GM21390 (cell line): ENCODE data around the gene ITPR3.
"Not testable (repeated sequence)": the region's sequence is repeated elsewhere in the genome, so short reads cannot be mapped to it uniquely, and the experiment has no call there.

ENCODE experiments used
- ATAC-seq: cut with Tn5 transposase; IDR thresholded peaks from one replicate; pipeline ENCODE4 v1.9.1; 2021; ENCODE audit not compliant: unreplicated experiment

The ITPR3 gene

DNA sequence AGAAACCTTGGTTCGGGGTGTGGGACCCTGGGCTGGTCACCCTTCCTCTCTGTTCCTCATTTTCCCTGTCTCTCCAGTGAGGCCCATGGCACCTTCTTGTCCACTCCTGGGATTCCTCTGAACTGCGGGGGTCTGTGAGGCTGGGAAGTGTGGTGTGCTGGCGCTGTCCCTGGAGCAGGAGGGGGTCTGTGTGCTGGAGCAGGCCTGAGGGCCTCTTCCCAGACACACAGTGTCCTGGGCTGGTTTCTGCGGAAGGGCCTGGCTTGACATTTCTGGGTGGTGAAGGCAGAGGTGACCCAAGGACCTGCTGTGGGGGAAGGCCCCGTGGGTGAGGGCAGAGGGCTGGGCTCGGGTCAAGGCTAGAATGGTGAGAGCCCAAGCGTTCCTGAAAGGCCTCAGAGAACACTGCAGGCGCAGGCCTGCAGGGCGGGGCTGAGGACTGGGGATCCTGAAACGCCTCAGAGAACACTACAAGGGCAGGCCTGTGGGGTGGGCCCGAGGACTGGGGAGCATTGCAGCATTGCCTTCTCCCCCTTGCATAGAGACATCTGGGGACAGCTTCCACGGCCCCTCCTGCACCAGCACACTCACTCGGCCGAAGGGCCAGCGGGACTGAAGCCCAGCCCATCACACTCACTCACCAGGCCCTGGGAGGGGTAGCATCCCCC is 30.5 kb upstream of the ITPR3 start:
- ATAC-seq, result no peak

DNA sequence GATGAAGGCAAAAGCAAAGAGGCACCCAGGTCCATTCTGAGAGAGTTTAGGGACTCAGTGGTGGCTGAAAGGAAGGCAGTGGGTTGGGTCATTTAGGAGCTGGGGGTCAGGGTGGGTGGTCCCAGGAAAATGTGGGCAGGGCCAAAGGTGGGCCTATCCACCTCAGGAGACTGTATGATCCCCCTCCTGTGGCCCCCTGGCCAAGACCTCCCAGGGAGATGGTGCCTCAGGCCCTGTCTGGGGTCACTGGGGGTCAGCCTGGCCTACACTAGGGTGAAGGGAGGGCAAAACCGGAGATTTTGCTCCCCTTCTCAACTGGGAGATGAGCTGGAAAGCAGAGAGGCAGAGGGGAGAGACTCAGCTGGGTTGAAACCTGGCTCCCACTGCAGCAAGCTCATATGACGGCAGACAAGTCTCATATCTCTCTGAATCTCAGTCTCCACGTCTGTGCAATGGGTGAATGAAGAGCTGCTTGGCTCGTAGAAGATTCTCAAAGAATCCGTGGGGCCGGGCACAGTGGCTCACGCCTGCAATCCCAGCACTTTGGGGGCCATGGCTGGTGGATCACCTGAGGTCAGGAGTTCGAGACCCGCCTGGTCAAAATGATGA is 29.6 kb upstream of the ITPR3 start:
- ATAC-seq, result no peak

DNA sequence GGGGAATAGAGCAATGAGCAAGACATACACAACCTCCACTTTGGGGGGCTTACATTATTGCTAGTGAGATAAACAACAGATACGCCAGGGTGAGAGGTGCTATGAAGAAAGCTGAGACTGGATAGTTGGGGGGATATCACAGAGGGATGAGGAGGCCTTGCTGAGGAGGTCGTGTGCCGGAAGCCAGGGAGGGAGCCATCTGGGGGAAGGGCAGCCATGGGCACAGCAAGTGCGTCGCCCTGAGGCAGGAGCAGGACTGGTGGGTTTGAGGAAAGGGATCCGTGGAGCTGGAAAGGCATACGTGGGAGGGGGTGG is 28.9 kb upstream of the ITPR3 start:
- ATAC-seq, result no peak

DNA sequence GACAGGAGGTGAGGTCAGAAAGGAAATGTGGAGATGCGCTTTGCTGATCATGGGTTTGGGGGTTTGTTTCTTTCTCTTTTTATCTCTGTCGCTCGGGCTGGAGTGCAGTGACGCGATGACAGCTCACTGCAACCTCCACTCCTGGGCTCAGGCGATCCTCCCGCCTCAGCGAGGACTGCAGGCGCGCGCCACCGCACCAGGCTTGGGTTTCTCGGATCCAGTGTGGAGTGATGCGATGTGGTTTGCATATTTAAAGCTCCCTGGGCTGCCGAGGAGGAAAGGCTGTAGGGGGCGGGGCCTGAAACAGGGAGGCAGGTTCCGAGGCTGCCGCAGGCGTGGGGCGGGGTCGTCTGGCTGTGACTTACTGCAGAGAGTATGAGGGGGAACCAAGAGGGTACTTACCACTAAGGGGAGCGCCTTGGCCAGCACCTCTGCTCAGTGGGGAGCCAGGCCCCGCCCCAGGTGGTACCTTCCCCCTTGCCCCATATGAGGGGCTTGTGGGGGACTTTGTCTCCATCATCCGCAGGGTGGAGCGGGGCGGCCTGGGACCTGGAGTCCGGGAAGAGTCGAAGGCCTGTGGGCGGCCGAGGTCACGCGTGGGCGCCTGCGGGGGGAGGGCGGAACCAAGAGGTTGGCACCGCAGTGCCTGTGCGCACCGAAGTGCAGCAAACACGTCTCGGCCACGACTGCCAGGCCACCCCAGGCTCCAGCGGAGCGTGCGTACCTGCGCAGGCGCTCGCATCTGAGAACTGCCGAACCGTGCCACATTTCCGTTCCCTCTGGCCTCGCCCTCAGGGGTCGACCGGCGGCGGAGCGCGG is 28.3 kb upstream of the ITPR3 start:
- peak; percentile 47 for ATAC-seq

DNA sequence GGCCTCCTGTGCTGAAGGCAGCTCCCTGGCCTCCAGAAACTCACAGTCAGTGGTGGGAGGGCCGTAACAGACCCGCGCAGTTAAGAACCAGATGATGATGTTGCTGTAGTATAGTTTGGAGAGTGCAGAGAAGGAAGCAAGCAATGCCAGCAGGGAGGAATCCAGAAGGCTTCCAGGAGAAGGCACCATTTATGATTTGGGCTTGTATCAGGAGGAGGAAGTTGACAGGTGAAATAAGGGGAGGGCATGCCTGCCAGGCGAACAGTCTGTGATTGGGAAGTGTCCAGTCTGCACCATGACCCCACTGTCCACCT is 27.8 kb upstream of the ITPR3 start:
- ATAC-seq, result no peak

DNA sequence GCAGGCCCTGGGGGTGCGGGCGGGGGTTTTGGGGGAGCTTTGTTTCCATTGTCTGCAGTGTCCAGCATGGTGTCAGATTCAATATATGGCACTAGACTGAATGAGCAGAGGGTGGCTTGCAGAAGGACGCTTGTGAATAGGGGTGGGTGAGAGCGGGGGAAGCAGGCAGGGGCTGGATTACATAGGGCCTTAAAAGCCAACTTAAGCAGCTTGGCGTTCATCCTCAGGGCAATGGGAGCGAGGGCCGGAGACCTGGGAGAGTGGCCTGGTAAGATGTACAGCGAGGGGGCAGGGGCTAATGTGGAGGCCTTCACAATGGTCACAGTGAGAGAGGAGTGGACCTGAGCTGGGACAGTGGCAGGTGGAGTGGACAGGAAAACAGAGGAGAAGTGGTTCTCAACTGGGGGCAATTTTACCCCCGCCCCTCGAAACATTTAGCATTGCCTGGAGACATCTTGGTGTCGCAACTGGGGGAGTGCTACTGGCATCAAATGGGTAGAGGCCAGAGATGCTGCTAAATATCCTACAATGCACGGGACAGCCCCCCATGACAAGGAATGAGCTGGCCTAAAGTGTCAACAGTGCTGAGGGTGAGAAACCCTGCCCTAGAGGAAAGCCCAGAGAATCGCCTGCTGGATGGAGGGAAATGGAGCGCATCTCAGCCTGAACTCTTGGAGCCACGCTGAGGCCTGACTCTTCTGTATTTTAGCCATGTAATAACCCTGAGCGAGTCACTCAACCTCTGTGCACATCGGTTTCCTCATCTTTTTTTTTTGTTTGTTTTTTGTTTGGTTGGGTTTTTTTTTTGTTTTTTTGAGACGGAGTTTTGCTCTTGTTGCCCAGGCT is 25.9 kb upstream of the ITPR3 start:
- ATAC-seq, result no peak

DNA sequence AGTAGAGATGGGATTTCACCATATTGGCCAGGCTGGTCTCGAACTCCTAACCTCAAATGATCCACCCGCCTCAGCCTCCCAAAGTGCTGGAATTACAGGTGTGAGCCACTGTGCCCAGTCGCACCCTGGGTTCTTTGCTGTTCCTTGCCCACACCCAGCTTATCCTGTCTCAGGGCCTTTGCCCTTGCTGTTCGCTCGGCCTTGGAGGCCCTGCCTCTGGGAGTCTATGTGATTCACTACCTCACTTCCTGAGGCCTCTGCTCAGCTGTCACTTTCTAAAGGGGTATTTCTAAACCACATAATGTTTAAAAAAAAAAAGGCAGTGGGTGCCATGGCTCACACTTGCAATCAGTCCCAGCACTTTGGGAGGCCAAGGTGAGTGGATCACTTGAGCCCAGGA is 24.2 kb upstream of the ITPR3 start:
- ATAC-seq, result not testable (repeated sequence)

DNA sequence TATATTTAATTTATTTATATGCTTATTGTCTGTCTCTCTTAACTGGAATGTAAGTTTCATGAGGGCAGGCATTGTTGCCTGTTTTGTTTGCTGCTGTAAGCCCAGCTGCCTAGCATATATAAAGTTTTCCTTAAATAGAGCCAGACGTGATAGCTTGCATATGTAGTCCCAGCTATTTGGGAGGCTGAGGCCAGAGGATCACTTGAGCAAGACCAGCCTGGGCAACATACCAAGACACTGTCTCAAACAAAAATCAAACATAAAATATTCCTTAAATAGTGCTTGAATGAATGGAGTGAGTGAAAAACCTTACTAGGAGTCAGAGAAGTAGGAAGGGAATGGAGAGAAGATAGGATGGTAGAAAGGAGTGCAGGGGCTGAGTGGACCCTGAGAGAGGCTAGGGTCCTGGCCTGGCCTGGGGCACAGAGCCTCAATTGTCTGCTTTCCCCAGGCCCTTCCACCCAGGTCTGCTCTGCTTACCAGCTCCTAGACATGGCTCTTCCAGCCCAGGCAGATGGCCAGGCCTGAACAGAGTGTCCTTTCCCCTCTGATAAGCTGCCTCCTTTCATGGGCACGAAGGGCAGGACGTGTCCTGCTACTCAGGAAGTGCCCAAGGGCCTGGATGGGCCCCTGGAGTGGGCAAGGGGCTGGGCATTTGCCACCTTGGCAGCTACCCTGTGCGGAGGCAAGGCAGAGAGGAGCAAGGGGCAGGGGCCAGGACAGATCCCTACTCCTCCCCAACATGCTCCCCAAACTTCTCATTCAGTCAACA is 23.4 kb upstream of the ITPR3 start:
- no peak for ATAC-seq

DNA sequence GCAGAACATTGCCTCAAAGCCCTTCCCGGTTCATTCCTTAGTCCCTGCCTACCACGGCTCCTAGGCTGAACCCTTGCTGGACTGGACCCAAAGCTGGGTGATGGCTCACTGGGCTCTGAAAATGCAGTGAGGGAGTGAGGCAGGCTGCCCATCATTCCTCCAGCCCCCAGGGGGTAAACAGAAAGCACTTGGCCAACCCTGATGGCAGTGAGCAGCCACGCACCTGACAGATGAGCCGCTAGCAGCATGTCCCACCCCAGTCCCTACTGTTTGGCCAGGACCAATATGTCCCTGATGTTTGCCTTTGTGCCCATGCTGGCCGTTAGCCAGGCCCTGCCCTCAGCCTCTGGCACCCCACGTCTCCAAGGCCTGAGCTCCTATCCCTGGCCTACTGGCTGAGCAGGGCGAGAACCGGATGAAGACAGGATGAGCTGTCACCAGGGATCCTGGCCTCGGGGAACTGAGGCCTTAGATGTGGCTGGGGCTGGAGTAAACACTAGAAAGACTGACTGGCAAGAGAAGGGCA is 21.6 kb upstream of the ITPR3 start:
- ATAC-seq, result no peak

DNA sequence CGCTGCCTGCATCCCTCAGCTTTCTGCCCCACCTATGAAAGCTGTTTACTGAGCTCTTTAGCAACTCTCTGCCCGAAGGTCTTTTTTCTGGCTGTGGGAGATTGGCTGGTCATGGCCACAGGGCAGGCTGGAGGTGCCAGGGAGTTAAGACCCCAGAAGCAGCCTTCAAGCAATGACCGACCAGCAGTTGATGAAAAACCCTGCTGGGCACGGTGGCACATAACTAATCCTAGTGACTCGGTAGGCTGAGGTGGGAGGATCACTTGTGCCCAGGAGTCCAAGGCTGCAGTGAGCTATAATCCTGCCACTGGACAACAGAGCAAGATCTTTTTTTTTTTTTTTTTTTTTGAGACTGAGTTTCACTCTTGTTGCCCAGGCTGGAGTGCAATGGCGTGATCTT is 20.4 kb upstream of the ITPR3 start:
- no peak for ATAC-seq

DNA sequence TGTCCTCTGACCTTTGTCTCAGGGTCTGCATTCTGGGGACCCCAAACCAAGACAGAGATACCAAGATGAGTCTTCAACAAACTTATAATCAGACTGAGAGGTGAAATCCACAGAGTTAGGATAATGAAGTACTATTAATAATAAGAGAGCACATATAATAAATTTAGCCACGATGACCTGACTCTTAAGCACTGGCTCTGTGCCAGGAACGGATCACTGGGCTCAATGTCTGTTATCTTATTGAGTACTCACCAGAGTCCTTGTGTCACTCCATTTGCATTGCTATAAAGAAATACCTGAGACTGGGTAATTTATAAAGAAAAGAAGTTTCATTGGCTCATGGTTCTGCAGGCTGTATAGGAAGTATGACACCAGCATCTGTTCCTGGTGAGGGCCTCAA is 18.9 kb upstream of the ITPR3 start:
- no peak for ATAC-seq

DNA sequence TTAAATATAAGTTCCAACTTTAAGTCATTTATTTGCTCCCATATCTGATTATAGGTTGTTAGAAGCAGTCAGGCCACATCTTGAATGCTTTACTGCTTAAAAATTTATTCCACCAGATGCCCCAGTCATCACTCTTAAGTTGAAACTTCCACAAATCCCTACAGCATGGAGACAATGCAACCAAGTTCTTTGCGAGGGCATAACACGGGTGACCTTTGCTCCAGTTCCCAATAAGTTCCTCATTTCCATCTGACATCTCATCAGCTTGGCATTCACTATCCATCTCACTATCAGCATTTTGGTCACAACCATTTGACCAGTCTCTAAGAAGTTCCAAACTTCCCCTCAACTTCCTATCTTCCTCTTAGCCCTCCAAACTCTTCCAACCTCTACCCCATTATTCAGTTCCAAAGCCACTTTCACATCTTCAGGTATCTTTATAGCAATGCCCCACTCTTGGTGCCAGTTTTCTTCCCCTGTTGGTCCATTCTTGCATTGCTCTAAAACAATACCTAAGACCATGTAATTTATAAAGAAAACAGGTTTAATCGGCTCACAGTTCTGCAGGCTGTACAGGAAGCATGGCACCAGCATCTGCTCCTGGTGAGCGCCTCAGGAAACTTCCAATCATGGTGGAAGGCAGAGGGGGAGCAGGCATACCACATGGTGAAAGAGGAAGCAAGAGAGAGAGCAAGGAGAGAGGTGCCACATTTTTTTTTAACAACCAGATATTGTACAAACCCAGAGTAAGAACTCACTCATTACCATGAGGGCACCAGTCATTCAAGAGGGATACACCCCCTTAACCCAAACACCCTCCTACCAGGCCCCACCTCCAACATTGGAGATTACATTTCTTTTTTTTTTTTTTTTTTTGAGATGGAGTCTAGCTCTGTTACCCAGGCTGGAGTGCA is 15.9 kb upstream of the ITPR3 start:
- no peak for ATAC-seq

DNA sequence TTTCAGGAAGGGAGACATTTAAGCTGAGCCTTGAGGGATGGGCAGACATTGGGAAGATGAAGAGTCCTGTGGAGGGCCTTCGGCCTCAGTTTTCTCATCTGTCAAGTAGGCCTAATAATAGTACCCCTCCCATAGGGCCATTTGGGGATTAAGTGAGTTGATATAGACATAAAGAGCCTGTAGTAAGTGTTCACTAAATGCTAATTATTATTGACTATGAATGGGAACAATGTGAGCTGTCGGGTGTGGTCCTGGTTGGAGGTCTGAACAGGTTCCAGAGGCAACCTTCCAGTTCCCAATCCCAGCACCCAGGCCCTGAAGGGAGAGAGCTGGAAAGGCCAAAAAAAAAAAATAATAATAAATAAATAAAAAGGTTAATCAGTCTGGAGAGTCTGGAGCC is 14.5 kb upstream of the ITPR3 start:
- ATAC-seq, result no peak

DNA sequence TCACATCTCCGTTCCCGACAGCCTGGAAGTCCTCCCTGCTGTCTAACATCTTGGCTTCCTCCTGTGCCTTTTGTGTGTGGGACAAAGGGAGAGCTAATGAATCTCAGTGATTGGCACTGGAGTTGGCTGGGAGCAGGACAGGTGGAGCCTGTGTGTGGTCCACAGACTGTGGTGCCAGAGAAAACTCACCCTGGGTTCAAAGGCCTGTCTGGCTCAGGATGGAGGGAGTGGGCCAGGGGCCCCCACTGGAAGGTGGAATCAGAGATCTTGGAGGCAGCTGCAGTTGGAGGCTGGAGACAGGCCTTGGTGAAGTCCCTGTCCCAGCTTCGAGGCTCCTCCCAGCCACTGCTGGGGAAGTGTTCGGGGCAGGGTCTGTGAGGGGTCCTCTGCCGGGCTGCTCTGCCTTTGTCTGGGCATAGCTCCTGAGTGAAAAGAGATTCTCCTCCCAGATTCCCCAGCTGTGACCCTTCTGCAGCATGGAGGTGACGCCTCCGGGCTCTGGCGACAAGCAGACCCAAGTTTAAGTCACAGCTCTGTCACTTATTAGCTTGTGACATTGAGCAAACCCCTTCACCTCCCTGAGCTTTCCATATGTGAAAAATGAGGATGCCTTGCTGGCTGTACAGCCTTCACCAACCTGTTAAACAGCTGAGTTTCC is 13.9 kb upstream of the ITPR3 start:
- ATAC-seq, result no peak

DNA sequence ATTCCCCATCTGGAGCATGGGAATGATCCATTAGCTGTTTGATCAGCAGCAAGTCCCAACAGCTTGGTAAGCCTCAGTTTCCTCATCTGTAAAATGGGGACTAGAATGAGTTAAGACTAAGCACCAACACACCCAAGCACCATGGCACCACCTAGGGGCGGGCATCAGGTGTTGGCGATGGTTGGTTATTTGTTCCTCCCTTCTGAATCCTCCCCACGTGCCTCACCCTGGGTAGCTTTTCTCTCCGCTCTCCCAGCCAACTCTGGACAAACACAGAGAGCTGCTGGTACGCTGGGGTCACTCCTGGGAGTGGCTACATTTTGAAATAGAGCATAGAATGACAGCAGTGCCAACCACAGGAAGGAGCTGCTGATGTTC is 13.3 kb upstream of the ITPR3 start:
- ATAC-seq, result no peak

DNA sequence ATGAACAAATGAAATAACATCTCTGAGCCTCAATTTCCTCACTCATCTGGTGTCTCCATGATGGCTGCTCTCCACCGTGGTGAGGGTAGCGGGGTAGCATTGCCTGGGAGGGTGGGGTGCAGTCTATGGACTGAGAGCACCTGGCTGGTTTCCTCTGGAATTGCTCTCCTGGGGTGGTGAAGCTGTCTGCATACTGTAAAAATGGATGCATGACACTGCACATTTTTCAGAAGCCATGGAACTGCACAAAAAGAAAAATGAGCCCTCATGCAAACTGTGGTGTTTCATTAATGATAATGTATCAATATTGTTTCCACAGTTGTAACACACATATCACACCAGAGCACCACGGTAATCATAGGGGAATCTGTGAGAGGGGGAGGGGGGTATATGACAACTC is 12.1 kb upstream of the ITPR3 start:
- no peak for ATAC-seq

DNA sequence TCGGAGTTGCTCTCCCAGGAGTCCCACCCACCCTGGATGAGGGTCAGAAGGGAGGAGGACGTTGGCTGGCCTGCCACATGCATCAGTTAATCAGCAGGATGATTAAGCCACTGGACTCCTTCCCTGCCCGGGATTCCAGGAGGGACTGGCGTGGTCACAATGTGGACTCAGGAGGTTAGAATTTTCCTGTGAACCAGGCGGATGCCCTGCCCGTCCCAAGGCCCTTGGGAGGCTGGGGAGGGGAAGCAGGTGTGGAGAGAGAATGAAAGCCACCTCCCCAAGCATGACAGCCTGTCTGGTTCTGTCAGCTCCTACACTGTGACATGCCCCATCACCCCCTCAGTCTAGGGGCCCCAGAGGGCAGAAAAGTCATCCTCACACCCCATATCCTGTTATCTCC is 11.6 kb upstream of the ITPR3 start:
- ATAC-seq, result no peak

DNA sequence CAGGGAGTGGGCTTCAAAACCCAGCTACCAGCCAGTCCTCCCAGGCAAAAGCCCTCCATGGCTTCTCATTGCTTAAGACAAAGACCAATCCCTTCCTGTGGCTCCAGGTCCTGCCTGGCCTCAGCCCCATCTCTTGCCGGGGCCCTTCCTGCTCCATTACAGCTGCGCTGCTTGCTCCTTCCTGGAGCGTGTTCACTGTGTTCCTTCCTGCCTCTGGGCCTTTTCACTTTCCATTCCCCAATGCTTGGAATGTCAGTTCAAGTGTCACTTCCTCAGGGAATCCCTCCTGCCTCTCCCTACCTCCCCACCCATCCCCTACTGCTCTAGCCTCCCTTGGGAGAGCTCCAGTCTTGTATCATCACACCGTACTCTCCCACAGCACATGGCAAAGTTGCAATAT is 11.1 kb upstream of the ITPR3 start:
- no peak for ATAC-seq
